Subcutaneous adipose tissue (tissue), 4 donors: Measurements from ENCODE around the gene ITGB8. TPM values are rescaled to one million over a fixed set of nuclear protein-coding genes. Genes with fewer than 3 reads are reported as not detected.

Experiments used
- total RNA-seq, 4 donors: library from RNA; depleted of rRNA; stranded (reverse); fragments of >200 nt; gene quantifications; one replicate each; pipeline ENCODE4 v1.1.0, GENCODE V29; 2016
- TF ChIP-seq, protein P1 (sequence below): fragments of 450-650 bp; IDR thresholded peaks from one replicate; pipeline ENCODE4 v1.5.1; 2016; ENCODE audit warnings: low read depth, mild to moderate bottlenecking, control low read depth, antibody characterized with exemption, moderate library complexity

ITGB8 gene
- total RNA-seq, 4 donors from 2014 or later: 0.57 to 7.5 (median 4.1) TPM

DNA sequence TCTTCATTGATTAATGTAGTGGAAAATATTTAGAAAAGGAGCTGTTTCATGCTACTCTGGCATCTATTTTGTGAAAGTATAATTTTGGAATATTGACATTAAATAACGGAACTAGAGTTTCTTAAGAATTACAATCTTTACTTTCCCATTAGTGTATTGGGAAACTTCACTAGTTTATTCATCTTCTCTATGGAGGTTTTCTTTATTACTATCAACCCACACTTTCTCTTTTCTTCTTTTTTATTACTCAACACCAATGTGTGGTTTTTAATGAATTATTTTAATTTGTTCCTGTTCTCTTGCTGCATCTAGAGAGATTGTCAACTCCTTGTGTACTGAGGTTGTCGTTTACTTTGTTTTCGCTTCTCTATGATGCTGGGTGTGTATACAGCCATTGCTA is 20.4 kb upstream of the ITGB8 start:
- TF ChIP-seq, protein P1, sequence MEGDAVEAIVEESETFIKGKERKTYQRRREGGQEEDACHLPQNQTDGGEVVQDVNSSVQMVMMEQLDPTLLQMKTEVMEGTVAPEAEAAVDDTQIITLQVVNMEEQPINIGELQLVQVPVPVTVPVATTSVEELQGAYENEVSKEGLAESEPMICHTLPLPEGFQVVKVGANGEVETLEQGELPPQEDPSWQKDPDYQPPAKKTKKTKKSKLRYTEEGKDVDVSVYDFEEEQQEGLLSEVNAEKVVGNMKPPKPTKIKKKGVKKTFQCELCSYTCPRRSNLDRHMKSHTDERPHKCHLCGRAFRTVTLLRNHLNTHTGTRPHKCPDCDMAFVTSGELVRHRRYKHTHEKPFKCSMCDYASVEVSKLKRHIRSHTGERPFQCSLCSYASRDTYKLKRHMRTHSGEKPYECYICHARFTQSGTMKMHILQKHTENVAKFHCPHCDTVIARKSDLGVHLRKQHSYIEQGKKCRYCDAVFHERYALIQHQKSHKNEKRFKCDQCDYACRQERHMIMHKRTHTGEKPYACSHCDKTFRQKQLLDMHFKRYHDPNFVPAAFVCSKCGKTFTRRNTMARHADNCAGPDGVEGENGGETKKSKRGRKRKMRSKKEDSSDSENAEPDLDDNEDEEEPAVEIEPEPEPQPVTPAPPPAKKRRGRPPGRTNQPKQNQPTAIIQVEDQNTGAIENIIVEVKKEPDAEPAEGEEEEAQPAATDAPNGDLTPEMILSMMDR: no peak

DNA sequence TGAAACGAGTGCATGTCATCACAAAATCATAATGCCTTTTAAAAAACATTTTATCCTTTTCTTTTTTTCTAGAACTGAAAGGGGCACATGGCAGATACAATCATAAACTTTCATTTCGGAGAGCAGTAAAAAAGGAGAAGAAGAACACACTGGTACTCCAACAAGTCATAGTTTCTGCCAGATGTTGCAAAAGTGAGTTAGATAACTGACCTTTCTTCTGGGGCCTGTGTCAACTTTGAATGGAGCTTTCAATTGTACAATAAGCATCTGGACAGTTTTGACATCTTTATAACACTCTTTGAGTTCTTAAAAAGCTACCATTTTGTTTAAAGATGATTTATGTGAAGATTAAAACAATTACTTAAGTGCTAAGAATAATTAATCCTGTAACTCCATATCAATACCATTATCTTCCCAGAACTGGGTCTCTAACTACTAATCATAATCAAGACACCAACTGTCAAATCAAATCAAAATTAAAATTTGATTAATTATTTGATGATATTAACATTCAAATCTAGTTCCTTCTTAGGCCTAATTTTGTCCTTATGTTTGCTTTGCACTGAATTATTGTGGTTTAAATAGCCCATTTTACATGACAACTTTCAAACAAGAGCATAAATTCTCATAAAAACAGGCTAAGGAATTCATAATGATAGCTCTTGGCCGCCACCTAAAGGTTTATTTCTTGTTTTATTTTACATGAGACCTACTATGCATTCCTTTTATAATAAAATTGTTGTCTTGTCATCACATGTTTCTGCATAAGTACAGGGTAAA is 19.5 kb upstream of the ITGB8 start:
- TF ChIP-seq, protein P1: no peak

DNA sequence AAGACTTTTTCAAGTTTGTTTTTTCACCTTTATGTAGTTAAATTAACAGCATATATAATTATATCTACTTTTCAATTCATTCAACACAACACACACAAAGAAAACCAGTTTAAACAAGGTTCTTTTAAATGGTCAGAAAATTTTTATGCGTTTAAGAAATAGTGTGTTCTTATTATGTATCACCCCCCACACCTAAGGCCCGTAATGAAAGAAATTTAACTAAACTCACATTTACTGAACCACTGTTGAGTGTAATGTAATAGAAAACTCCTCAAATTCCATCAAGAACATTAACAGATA is 19.0 kb upstream of the ITGB8 start:
- TF ChIP-seq, protein P1: no peak

DNA sequence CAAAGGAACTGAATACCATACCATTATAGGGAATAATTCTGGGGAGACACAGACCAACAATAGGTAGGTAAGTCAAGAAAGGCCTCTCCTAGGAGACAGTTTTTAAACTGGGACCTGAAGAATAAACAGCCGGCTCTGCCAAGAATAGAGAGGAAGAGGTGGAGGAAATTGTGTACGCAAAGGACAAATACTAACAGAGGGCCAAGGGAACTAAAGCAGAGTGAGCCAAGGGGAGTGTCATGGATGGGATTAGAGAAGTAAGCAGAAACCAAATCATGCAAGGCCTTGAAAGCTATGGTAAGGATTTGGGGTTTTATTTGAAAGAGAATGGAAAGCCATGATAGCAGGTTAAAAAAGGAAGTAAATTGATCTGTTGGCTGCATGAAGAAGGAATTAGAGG is 18.1 kb upstream of the ITGB8 start:
- TF ChIP-seq, protein P1: no peak

DNA sequence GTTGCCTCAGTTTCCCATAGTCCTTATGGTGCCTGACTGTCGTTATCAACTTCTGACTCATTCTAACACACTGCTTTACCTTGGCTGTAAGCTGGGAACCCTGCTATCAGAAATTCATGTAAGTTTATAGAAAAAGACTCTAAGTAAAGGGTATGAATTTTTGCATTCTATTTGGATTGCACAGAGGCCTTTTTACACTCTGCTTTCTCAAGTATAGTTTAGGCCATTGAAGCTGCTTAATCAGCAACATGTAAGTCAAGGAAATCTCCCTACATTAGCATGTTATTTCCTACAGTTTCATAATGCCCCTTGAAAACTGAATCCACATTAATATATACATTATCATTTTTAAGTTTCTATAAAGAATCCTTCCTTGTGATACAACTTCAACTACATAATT is 17.1 kb upstream of the ITGB8 start:
- TF ChIP-seq, protein P1: no peak

DNA sequence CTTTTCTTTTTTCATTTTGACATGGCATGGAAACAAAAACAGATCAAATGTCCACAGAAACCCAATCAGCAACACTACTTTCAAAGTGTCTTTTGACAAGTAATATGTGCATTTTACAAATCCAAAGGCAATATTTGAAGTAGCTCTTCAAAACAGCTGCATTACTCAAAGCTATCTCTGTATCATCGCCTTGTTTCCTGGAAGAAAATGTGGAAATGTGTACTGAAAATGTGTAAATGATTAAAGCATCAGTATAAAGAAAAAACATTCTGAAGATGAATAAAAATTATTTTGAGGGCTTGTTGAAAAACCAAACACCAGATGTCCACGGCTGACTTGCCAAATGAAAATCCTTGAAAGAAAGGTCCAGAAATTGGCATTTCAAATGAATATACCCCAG is 16.5 kb upstream of the ITGB8 start:
- TF ChIP-seq, protein P1: no peak

DNA sequence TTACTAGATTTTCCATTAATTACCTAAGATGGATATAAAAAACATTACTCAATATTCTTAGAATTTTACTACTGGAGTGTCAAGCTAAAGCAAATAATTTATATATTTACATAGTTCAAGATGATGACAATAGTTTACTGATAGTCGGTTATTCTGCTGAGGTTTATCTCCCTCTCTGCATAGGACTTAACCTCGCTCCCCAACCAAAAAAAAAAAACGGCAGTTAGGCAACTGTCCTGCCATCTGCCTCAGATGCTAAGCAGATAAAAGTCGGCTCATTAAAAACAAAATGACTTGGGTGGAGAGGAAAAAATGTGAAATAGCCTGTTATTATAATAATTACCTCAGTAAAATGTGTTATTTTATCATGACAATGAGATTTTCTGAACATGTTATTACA is 14.0 kb upstream of the ITGB8 start:
- TF ChIP-seq, protein P1: no peak
